Spleen (tissue), 11 donors: ENCODE measurements around the gene GSTA2. TPM values are rescaled to one million over a fixed set of nuclear protein-coding genes. Genes with fewer than 3 reads are reported as not detected.

Source experiments
- DNase-seq: peaks from one replicate; pipeline ENCODE4 v3.0.0-alpha.2; 2020
- H3K27ac ChIP-seq, 8 donors: fragments of 200-600 bp; sonication (generic) in 7 of 8; 1 replicate in 4 of 8; 2 replicates in 4 of 8; pipeline versions ENCODE4 v1.5.0 to v1.8.0; 2016 to 2021; ENCODE audit warnings: inconsistent platforms in 4 of 8, mild to moderate bottlenecking in 4 of 8, moderate library complexity in 1 of 8
- H3K27me3 ChIP-seq, 7 donors: fragments of 200-600 bp; sonication (generic) in 6 of 7; replicated peaks in 1 of 7; 1 replicate in 4 of 7; 2 replicates in 3 of 7; pipeline versions ENCODE4 v1.5.0 to v1.8.0; 2016 to 2021; ENCODE audit warnings: inconsistent platforms in 3 of 7, mild to moderate bottlenecking in 1 of 7
- H3K36me3 ChIP-seq, 6 donors: fragments of 200-600 bp; sonication (generic) in 5 of 6; 1 replicate in 4 of 6; 2 replicates in 2 of 6; pipeline versions ENCODE4 v1.5.0 to v1.8.0; 2016 to 2021; ENCODE audit warnings: inconsistent platforms in 2 of 6
- H3K4me1 ChIP-seq, 6 donors: fragments of 200-600 bp; sonication (generic) in 5 of 6; 1 replicate in 3 of 6; 2 replicates in 3 of 6; pipeline versions ENCODE4 v1.5.0 to v1.8.0; 2016 to 2021; ENCODE audit warnings: inconsistent platforms in 3 of 6
- H3K4me3 ChIP-seq, 8 donors: fragments of 200-600 bp; sonication (generic) in 7 of 8; 1 replicate in 4 of 8; 2 replicates in 4 of 8; pipeline versions ENCODE4 v1.5.0 to v1.8.0; 2016 to 2021; ENCODE audit warnings: inconsistent platforms in 4 of 8, mild to moderate bottlenecking in 4 of 8, moderate library complexity in 2 of 8
- H3K9me3 ChIP-seq, 8 donors: fragments of 200-600 bp; sonication (generic) in 7 of 8; 1 replicate in 4 of 8; 2 replicates in 4 of 8; pipeline versions ENCODE4 v1.5.0 to v1.8.0; 2016 to 2021; ENCODE audit warnings: inconsistent platforms in 4 of 8
- CTCF ChIP-seq, 11 experiments: fragments of 200-600 bp in 7 of 11; fragments of 450-650 bp in 4 of 11; sonication (generic) in 4 of 11; IDR thresholded peaks in 8 of 11; conservative IDR thresholded peaks in 3 of 11; 1 replicate in 7 of 11; 2 replicates in 4 of 11; pipeline versions ENCODE4 v1.4.0 to v1.8.0; 2016 to 2021; ENCODE audit warnings: antibody characterized with exemption in 11 of 11, inconsistent platforms in 4 of 11, mild to moderate bottlenecking in 1 of 11
- POLR2A ChIP-seq, 3 donors: fragments of 450-650 bp; IDR thresholded peaks; one replicate each; pipeline ENCODE4 v1.5.1; 2017; ENCODE audit warnings: antibody characterized with exemption in 3 of 3, mild to moderate bottlenecking in 1 of 3
- POLR2AphosphoS5 ChIP-seq, 3 donors: sonication (generic); formaldehyde crosslinking; IDR thresholded peaks; one replicate each; pipeline ENCODE4 v1.5.1; 2017; ENCODE audit warnings: antibody characterized with exemption in 3 of 3
- WGBS, 5 donors: extraction: QIAGEN DNeasy Blood & Tissue Kit in 3 of 5; methylation state at CpG; one replicate each; pipeline versions ENCODE4 v1.1.5 to v1.1.7; 2013 to 2018; 5-methylcytosine and 5-hydroxymethylcytosine counted together
- intact Hi-C: fragments of 100-400 bp; cut with DNase I; formaldehyde crosslinking; loops from one replicate; pipeline ENCODE4 v1.15.0; 2023; ENCODE audit warnings: low total_unique reads
- polyA plus RNA-seq, 3 donors: library from polyadenylated mRNA; stranded (reverse); fragments of 200-250 nt; gene quantifications; one replicate each; pipeline ENCODE4 v1.2.1, GENCODE V29; 2013
- total RNA-seq, 7 donors: library from RNA; depleted of rRNA in 3 of 7; stranded (reverse); fragments of >200 nt in 3 of 7; fragmentation: NEBNext Ultra II Directional in 4 of 7; extraction: Animal tissue kit (Norgen Biotek cat#: 25700) in 4 of 7; gene quantifications; one replicate each; pipeline versions ENCODE4 v1.1.0 to v1.2.1, GENCODE V29; 2016 to 2021
- donor health status: healthy with polysubstance abuse.
- donor health status: DM: no; HTN: no; CAD: no; lungs with moderate emphysema.
- donor health status: DM: no; HTN: no; CAD: no.
- donor health status: Bipolar disorder and iron deficiency.
- donor health status: healthy.
- donor health status: DM: no; HTN: no; CAD: no.
- donor health status: DM: yes; HTN: yes; CAD: no.

Gene GSTA2
- total and polyA plus RNA-seq, 10 donors, result not detected

- intact Hi-C loops, result no loop called here
- no peak for DNase-seq
These were observed 24.1 kb downstream of the GSTA2 start for GRCh38 chr6:52739134-52739533.

GRCh38 chr6:52736145-52736544 is 27.1 kb downstream of the GSTA2 start:
- TF ChIP-seq POLR2A (IDR thresholded peaks at IDR 0.05) (no peak), POLR2AphosphoS5 (IDR thresholded peaks at IDR 0.05) (no peak), CTCF (IDR thresholded peaks at IDR 0.05 in 8 of 11, conservative IDR thresholded peaks at IDR 0.05 in 3 of 11) (no peak)
- H3K4me1 ChIP-seq, result no peaks in the 10 kb centered on the region
- H3K9me3 ChIP-seq, result peaks cover 0 to 18% (median 14%) of the 10 kb centered on the region in 8 donors
- no peak for DNase-seq
- H3K27me3 ChIP-seq, result no peaks in the 10 kb centered on the region
- 83 to 100% (median 92%) methylated on average over 1 of the region's 1 CpG for WGBS, 5 donors
- no peak overlapping the region for H3K4me3 ChIP-seq
- intact Hi-C loops, result no loop called here
- H3K27ac ChIP-seq, result no peak overlapping the region
- no peaks in the 10 kb centered on the region for H3K36me3 ChIP-seq

More at GRCh38 chr6:52739134-52739533, 24.1 kb downstream of the GSTA2 start:
- no peaks in the 10 kb centered on the region for H3K27me3 ChIP-seq
- no peaks in the 10 kb centered on the region for H3K36me3 ChIP-seq
- 40 to 90% (median 42%) methylated on average over 2 of the region's 2 CpGs for WGBS, 5 donors
- no peak overlapping the region for H3K4me3 ChIP-seq
- no peak overlapping the region for H3K27ac ChIP-seq
- peaks cover 0 to 22% (median 14%) of the 10 kb centered on the region in 8 donors for H3K9me3 ChIP-seq
- no peaks in the 10 kb centered on the region for H3K4me1 ChIP-seq
- no peak for TF ChIP-seq POLR2AphosphoS5 (IDR thresholded peaks at IDR 0.05)
- no peak for TF ChIP-seq CTCF (IDR thresholded peaks at IDR 0.05 in 8 of 11, conservative IDR thresholded peaks at IDR 0.05 in 3 of 11)
- no peak for TF ChIP-seq POLR2A (IDR thresholded peaks at IDR 0.05)

- intact Hi-C loops, result no loop called here
- no peaks in the 10 kb centered on the region for H3K27me3 ChIP-seq
- WGBS, 5 donors, result 89 to 96% (median 93%) methylated on average over 6 of the region's 6 CpGs
- no peak for TF ChIP-seq POLR2AphosphoS5 (IDR thresholded peaks at IDR 0.05)
- no peak for TF ChIP-seq CTCF (IDR thresholded peaks at IDR 0.05 in 8 of 11, conservative IDR thresholded peaks at IDR 0.05 in 3 of 11)
- TF ChIP-seq POLR2A (IDR thresholded peaks at IDR 0.05), result no peak
- H3K4me3 ChIP-seq, result no peak overlapping the region
- H3K9me3 ChIP-seq, result peaks cover 0 to 7% (median 5%) of the 10 kb centered on the region in 8 donors
- DNase-seq, result no peak
- no peaks in the 10 kb centered on the region for H3K36me3 ChIP-seq
- no peak overlapping the region for H3K27ac ChIP-seq
- H3K4me1 ChIP-seq, result no peaks in the 10 kb centered on the region
These were observed 28.2 kb downstream of the GSTA2 start for GRCh38 chr6:52735071-52735470.

GRCh38 chr6:52734072-52734471 is 29.2 kb downstream of the GSTA2 start:
- 88 to 93% (median 91%) methylated on average over 3 of the region's 3 CpGs for WGBS, 5 donors
- H3K4me1 ChIP-seq, result no peaks in the 10 kb centered on the region
- no peak overlapping the region for H3K27ac ChIP-seq
- no peak for DNase-seq
- H3K4me3 ChIP-seq, result no peak overlapping the region
- TF ChIP-seq CTCF (IDR thresholded peaks at IDR 0.05 in 8 of 11, conservative IDR thresholded peaks at IDR 0.05 in 3 of 11) (no peak), POLR2AphosphoS5 (IDR thresholded peaks at IDR 0.05) (no peak), POLR2A (IDR thresholded peaks at IDR 0.05) (no peak)
- intact Hi-C loops, result no loop called here
- no peaks in the 10 kb centered on the region for H3K27me3 ChIP-seq
- no peaks in the 10 kb centered on the region for H3K36me3 ChIP-seq
- H3K9me3 ChIP-seq, result no peaks in the 10 kb centered on the region
